ENCODE measurements around the gene ABI2.
A peak's percentile ranks its signal among the peaks of the same experiment; 100 is the strongest.

Gene ABI2

GRCh38 chr2:203431391-203432185 lies 103.4 kb downstream of the ABI2 start:
- DNase-seq = no peak

GRCh38 chr2:203432811-203433210 lies 104.6 kb downstream of the ABI2 start:
- no peak for DNase-seq

GRCh38 chr2:203436496-203436895 lies 108.3 kb downstream of the ABI2 start:
- DNase-seq = no peak

- no peak for DNase-seq
Observed at GRCh38 chr2:203437511-203437910, 109.3 kb downstream of the ABI2 start.

GRCh38 chr2:203438528-203438927 lies 110.3 kb downstream of the ABI2 start:
- no peak for DNase-seq

- no peak for DNase-seq
Observed at GRCh38 chr2:203440671-203441070, 112.5 kb downstream of the ABI2 start.

- DNase-seq = no peak
Observed at GRCh38 chr2:203441463-203441862, 113.3 kb downstream of the ABI2 start.

GRCh38 chr2:203442463-203442862 lies 114.3 kb downstream of the ABI2 start:
- peak in 1 of 5 experiments; percentile 8 for DNase-seq

GRCh38 chr2:203444738-203445137 lies 116.5 kb downstream of the ABI2 start:
- no peak for DNase-seq

GRCh38 chr2:203446071-203446481 lies 117.9 kb downstream of the ABI2 start:
- DNase-seq = peak in 1 of 5 experiments; percentile 26

GRCh38 chr2:203446780-203447179 lies 118.6 kb downstream of the ABI2 start:
- no peak for DNase-seq

GRCh38 chr2:203450561-203450960 lies 122.4 kb downstream of the ABI2 start:
- DNase-seq = no peak

GRCh38 chr2:203451011-203451410 lies 122.8 kb downstream of the ABI2 start:
- no peak for DNase-seq

- DNase-seq = no peak
Observed at GRCh38 chr2:203451689-203452088, 123.5 kb downstream of the ABI2 start.

GRCh38 chr2:203453858-203454451 lies 125.8 kb downstream of the ABI2 start:
- peak in 1 of 5 experiments; percentile 62 for DNase-seq

GRCh38 chr2:203455209-203455608 lies 127.0 kb downstream of the ABI2 start:
- no peak for DNase-seq

GRCh38 chr2:203461746-203462145 lies 133.6 kb downstream of the ABI2 start:
- no peak for DNase-seq

- no peak for DNase-seq
Observed at GRCh38 chr2:203462308-203462707, 134.1 kb downstream of the ABI2 start.

GRCh38 chr2:203463266-203463678 lies 135.1 kb downstream of the ABI2 start:
- DNase-seq = no peak

GRCh38 chr2:203469546-203469945 lies 141.4 kb downstream of the ABI2 start:
- DNase-seq = no peak

GRCh38 chr2:203470371-203470770 lies 142.2 kb downstream of the ABI2 start:
- DNase-seq = no peak

GRCh38 chr2:203471323-203471722 lies 143.1 kb downstream of the ABI2 start:
- DNase-seq = no peak

- no peak for DNase-seq
Observed at GRCh38 chr2:203476881-203477280, 148.7 kb downstream of the ABI2 start.

- DNase-seq = no peak
Observed at GRCh38 chr2:203480623-203481022, 152.4 kb downstream of the ABI2 start.
